HCT116 (cell line): ENCODE data around the gene HNRNPK. TPM values are rescaled to one million over a fixed set of nuclear protein-coding genes. Genes with fewer than 3 reads are reported as not detected.

Experiments used
- ATAC-seq: fragments of 200-7000 bp; cut with Tn5 transposase; 2 replicates; pipeline ENCODE4 v1.9.1; 2020; ENCODE audit warnings: mild to moderate bottlenecking, moderate library complexity
- BruUV-seq: library from RNA; stranded (reverse); fragments of 400-500 nt; replicated peaks from 2 replicates; lab custom pipeline; 2021; lab: Mats Ljungman, UMichigan
- CTCF ChIA-PET: fragments of 300-600 bp; sonication (Branson Sonifier 250); formaldehyde crosslinking; loops from one replicate; lab custom pipeline; 2021; ENCODE audit warnings: antibody characterized with exemption; lab: Charles Lee
- POLR2A ChIA-PET: fragments of 300-600, 350-600 bp; sonication (Branson Sonifier 250); formaldehyde crosslinking; loops from one replicate; lab custom pipeline; 2021; ENCODE audit warnings: antibody characterized with exemption; lab: Charles Lee
- RAD21 ChIA-PET, 2 experiments: fragments of 300-600 bp; sonication (Branson Sonifier 250); formaldehyde crosslinking; loops; one replicate each; lab custom pipeline; 2023; ENCODE audit warnings: low total read pairs in 2 of 2; ENCODE audit not compliant: uncharacterized antibody in 2 of 2, unreplicated experiment in 2 of 2, low non-redundant PET in 1 of 2; lab: Charles Lee
- DNase-seq: peaks from one replicate; pipeline ENCODE4 v3.0.0-alpha.2; 2010; ENCODE audit warnings: low read depth, low spot score
- H2AFZ ChIP-seq: fragments of 200-600 bp; shearing (Covaris generic), sonication (generic); 2 replicates; pipeline ENCODE4 v1.6.1; 2017; ENCODE audit warnings: low read depth, mixed run types, mixed read lengths, antibody characterized with exemption, low read length; ENCODE audit not compliant: poor library complexity, severe bottlenecking
- H3K27ac ChIP-seq: 2 replicates; pipeline ENCODE4 v1.5.1; 2012; ENCODE audit warnings: low read depth, low read length
- H3K27me3 ChIP-seq: fragments of 200-600 bp; sonication (generic); 2 replicates; pipeline ENCODE4 v1.6.1; 2016; ENCODE audit warnings: mixed run types, low read length, mixed read lengths; ENCODE audit not compliant: insufficient read depth
- H3K36me3 ChIP-seq, 2 experiments: fragments of 200-500 bp in 1 of 2; fragments of 200-600 bp in 1 of 2; sonication (Bioruptor generic) in 1 of 2; sonication (generic) in 1 of 2; 2 replicates each; pipeline versions ENCODE4 v1.5.1 to v1.6.1; 2014 to 2016; ENCODE audit warnings: low read length in 2 of 2, inconsistent platforms in 1 of 2, mixed read lengths in 1 of 2, mixed run types in 1 of 2; ENCODE audit not compliant: insufficient read depth in 2 of 2, control insufficient read depth in 1 of 2
- H3K4me1 ChIP-seq, 2 experiments: fragments of 200-600 bp in 1 of 2; sonication (generic) in 1 of 2; 2 replicates each; pipeline versions ENCODE4 v1.5.1 to v1.6.1; 2012 to 2017; ENCODE audit warnings: low read length in 2 of 2, inconsistent platforms in 1 of 2, mild to moderate bottlenecking in 1 of 2, mixed read lengths in 1 of 2, mixed run types in 1 of 2, moderate library complexity in 1 of 2; ENCODE audit not compliant: insufficient read depth in 2 of 2, control insufficient read depth in 1 of 2
- H3K4me2 ChIP-seq: fragments of 200-600 bp; sonication (generic); 2 replicates; pipeline ENCODE4 v1.6.1; 2017; ENCODE audit warnings: mixed run types, low read length, mixed read lengths
- H3K4me3 ChIP-seq, 2 experiments: fragments of 200-600 bp in 1 of 2; sonication (generic) in 1 of 2; replicated peaks in 1 of 2; 2 replicates each; pipeline ENCODE4 v1.5.1; 2011 to 2016; ENCODE audit warnings: low read length in 2 of 2, control low read depth in 1 of 2, low read depth in 1 of 2, mild to moderate bottlenecking in 1 of 2, mixed read lengths in 1 of 2, mixed run types in 1 of 2
- H3K79me2 ChIP-seq: fragments of 200-600 bp; sonication (generic); 2 replicates; pipeline ENCODE4 v1.6.1; 2017; ENCODE audit warnings: mild to moderate bottlenecking, mixed run types, low read length, moderate library complexity, mixed read lengths; ENCODE audit not compliant: insufficient read depth
- H3K9ac ChIP-seq: fragments of 200-600 bp; sonication (generic); 2 replicates; pipeline ENCODE4 v1.6.1; 2016; ENCODE audit warnings: low read length, mixed read lengths
- H3K9me2 ChIP-seq: fragments of 200-600 bp; sonication (generic), shearing (Covaris generic); 2 replicates; pipeline ENCODE4 v1.6.1; 2017; ENCODE audit warnings: mixed run types, mild to moderate bottlenecking, moderate library complexity; ENCODE audit not compliant: insufficient read depth
- H3K9me3 ChIP-seq, 2 experiments: fragments of 200-500 bp in 1 of 2; fragments of 200-600 bp in 1 of 2; sonication (Bioruptor generic) in 1 of 2; sonication (generic) in 1 of 2; 2 replicates each; pipeline ENCODE4 v1.6.1; 2014 to 2017; ENCODE audit warnings: low read length in 2 of 2, mixed read lengths in 2 of 2, inconsistent platforms in 1 of 2, low read depth in 1 of 2, mild to moderate bottlenecking in 1 of 2, mixed run types in 1 of 2, moderate library complexity in 1 of 2; ENCODE audit not compliant: control insufficient read depth in 1 of 2, insufficient read depth in 1 of 2
- H4K20me1 ChIP-seq: fragments of 200-600 bp; sonication (generic), shearing (Covaris generic); 2 replicates; pipeline ENCODE4 v1.6.1; 2017; ENCODE audit warnings: mixed run types, mild to moderate bottlenecking, moderate library complexity; ENCODE audit not compliant: insufficient read depth
- CEBPB ChIP-seq: IDR thresholded peaks from 2 replicates; pipeline ENCODE4 v1.6.1; 2012; ENCODE audit warnings: low read depth
- EZH2 ChIP-seq: fragments of 200-600 bp; sonication (generic); IDR thresholded peaks from 2 replicates; pipeline ENCODE4 v1.6.1; 2017; ENCODE audit warnings: antibody characterized with exemption, mixed run types
- EZH2phosphoT487 ChIP-seq: fragments of 200-600 bp; IDR thresholded peaks from 2 replicates; pipeline ENCODE4 v1.6.1; 2018; ENCODE audit warnings: antibody characterized with exemption, borderline replicate concordance
- FOSL1 ChIP-seq: IDR thresholded peaks from 2 replicates; pipeline ENCODE4 v1.6.1; 2012; ENCODE audit warnings: low read depth
- SP1 ChIP-seq: IDR thresholded peaks from 2 replicates; pipeline ENCODE4 v1.6.1; 2012; ENCODE audit warnings: low read depth
- ZNF274 ChIP-seq: fragments of 200-500 bp; sonication (Bioruptor generic); IDR thresholded peaks from 2 replicates; pipeline ENCODE4 v1.6.1; 2014; ENCODE audit warnings: mild to moderate bottlenecking, low read depth, low read length, inconsistent platforms
- intact Hi-C: fragments of 100-400 bp; cut with micrococcal nuclease; formaldehyde crosslinking; loops from 2 replicates; pipeline ENCODE4 v1.10.0; 2022
- total RNA-seq: library from RNA; stranded (reverse); gene quantifications from one replicate; pipeline ENCODE4 v1.2.1, GENCODE V29; 2021; ENCODE audit not compliant: unreplicated experiment
- TF ChIP-seq, protein P1 (sequence below): IDR thresholded peaks from 2 replicates; pipeline ENCODE4 v1.6.1; 2011; ENCODE audit warnings: mild to moderate bottlenecking, low read length, moderate library complexity; ENCODE audit not compliant: insufficient replicate concordance; ENCODE audit errors: extremely low read depth
- TF ChIP-seq, protein P2 (sequence below): IDR thresholded peaks from 2 replicates; pipeline ENCODE4 v1.6.1; 2012

HNRNPK gene
- total RNA-seq, 1 experiment from 2014 or later, result 624 TPM

DNA sequence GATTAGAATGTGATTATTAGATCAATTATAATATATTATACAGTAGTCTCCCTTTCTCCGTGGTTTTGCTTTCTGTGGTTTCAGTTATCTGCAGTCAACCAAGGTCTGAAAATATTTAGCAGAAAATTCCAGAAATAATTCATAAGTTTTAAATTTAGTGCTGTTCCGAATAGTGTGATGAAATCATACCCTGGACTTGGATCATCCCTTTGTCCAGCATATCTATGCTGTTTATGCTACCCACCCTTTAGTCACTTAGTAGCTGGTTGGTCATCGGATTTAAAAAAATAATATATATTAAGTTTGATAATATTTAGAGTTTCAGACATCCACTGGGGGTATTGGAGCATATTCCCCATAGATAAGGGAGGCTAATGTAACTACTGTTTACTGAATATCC, 20.2 kb upstream of the HNRNPK start:
- no peak for DNase-seq
- Histone ChIP-seq H3K4me2 (no peak overlapping the region), H3K27ac (no peak overlapping the region), H3K36me3 (peaks cover 5 to 15% of the 10 kb centered on the region in 2 experiments; a peak in 2 of 4 replicates), H3K9me2 (no peaks in the 10 kb centered on the region), H3K9ac (no peak overlapping the region), H3K4me1 (no peaks in the 10 kb centered on the region), H3K27me3 (no peaks in the 10 kb centered on the region), H3K79me2 (peaks cover 31% of the 10 kb centered on the region), H3K4me3 (no peak overlapping the region), H4K20me1 (no peaks in the 10 kb centered on the region), H3K9me3 (no peaks in the 10 kb centered on the region), H2AFZ (no peak overlapping the region)
- ATAC-seq, result no peak
- ChIA-PET POLR2A (no interaction called here), RAD21 (no interaction called here), CTCF (no interaction called here)
- TF ChIP-seq EZH2phosphoT487 (no peak), CEBPB (no peak), SP1 (no peak), ZNF274 (no peak), FOSL1 (no peak), EZH2 (no peak)
- TF ChIP-seq, protein P1, sequence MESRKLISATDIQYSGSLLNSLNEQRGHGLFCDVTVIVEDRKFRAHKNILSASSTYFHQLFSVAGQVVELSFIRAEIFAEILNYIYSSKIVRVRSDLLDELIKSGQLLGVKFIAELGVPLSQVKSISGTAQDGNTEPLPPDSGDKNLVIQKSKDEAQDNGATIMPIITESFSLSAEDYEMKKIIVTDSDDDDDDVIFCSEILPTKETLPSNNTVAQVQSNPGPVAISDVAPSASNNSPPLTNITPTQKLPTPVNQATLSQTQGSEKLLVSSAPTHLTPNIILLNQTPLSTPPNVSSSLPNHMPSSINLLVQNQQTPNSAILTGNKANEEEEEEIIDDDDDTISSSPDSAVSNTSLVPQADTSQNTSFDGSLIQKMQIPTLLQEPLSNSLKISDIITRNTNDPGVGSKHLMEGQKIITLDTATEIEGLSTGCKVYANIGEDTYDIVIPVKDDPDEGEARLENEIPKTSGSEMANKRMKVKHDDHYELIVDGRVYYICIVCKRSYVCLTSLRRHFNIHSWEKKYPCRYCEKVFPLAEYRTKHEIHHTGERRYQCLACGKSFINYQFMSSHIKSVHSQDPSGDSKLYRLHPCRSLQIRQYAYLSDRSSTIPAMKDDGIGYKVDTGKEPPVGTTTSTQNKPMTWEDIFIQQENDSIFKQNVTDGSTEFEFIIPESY, result no peak
- TF ChIP-seq, protein P2, sequence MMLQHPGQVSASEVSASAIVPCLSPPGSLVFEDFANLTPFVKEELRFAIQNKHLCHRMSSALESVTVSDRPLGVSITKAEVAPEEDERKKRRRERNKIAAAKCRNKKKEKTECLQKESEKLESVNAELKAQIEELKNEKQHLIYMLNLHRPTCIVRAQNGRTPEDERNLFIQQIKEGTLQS, result no peak
- intact Hi-C loops, result no loop called here
- BruUV-seq, result no TSS peak
